GM21381 (cell line): ENCODE results near the gene ARID3B.
"Not testable (repeated sequence)": the region's sequence is repeated elsewhere in the genome, so short reads cannot be mapped to it uniquely, and the experiment has no call there.

Source experiments
- ATAC-seq: cut with Tn5 transposase; IDR thresholded peaks from one replicate; pipeline ENCODE4 v1.9.1; 2021; ENCODE audit warnings: mild to moderate bottlenecking, moderate library complexity; ENCODE audit not compliant: unreplicated experiment

Gene ARID3B

DNA sequence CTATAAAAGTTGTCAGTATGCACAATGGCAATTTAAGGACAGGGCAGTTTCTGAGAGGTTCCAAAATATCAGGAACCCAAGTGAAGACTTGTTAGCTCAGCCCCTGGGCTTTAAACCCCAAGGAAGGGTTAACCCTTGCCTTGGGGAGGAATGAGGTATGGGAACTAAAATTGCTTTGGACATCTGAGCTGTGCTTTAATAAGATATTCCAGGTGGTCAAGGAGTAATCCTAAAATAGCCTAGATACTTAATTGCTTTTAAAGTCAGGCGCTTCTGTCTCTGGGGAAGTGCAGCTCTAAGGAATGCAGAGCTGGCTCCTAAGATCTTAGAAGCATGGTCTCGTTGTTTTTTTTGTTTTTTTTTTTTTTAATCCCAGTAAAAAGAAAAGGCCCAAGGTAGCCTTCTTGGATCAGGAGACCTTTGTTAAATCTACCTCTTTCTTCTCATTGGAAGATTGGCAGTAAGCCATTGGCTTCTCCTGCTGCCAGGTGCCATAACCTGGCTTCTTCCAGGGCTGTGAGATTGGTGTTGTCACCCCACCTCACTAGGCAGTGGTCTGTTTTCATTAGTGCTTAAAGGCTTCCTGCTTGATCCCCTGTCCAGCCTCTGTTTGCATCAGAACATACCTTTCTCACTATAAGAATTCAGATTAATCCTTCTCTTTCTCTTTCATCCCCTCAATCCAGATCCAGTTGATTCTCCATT, 24.5 kb downstream of the ARID3B start:
- no peak for ATAC-seq

GRCh38 chr15:74568594-74568993, 27.6 kb downstream of the ARID3B start:
- no peak for ATAC-seq

DNA sequence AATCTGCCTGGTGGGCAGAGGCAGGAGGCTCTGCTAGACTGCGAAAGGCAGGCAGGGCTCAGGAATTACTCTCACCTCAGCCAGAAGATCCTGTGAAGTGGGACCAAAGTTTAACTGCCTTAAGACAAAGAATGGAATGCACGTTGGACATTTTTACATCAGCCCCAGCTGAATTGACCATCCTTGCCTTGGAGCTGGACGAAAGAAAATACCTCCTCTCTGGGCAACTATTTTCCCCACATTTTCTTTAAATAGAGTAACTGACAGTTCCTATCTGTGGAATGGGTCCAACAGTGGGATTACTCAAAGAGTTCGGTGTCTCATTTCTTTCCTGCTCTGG, 28.7 kb downstream of the ARID3B start:
- ATAC-seq, result no peak

DNA sequence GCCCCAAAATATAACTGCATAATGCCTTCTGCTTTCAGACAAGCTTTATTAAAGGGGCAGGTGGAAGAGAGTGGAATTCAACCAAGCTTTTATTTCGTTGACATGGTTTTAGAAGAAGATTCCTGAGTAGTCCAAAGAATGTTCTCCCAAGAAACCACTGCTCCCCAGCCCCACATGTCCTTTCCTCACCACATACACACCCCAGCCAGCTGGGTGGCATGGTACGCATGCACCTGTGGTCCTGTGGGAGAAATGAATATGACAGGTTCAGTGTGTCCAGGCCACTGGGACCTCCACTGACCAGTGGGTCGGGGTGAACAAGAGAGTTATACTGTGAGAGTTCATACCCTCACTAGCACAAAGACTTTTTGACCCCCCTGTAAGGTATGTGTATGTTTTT, 30.2 kb downstream of the ARID3B start:
- ATAC-seq, result no peak

GRCh38 chr15:74573987-74574386, 33.0 kb downstream of the ARID3B start:
- no peak for ATAC-seq

- no peak for ATAC-seq
Measured at GRCh38 chr15:74578496-74578994, 37.5 kb downstream of the ARID3B start.

DNA sequence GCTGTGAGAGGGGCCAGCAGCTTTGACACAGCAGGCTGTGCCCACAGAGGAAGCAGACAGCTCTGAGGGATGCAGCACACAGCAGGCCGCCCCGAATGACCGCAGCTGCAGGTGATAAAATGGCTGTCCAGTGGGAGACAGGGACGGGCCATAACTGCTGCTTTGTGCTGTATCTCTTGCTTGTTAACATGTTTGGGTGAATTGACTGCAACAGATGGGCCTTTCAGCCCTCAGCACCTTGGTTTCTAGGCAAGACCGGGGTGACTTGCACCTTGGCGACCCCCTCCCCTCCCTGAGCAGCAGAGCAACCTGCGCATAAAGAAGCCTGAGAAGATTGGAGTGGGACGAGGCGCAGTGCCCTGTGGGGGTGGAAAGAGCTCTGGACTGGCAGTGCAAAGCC, 38.0 kb downstream of the ARID3B start:
- no peak for ATAC-seq

GRCh38 chr15:74580538-74581350, 39.7 kb downstream of the ARID3B start:
- no peak for ATAC-seq

DNA sequence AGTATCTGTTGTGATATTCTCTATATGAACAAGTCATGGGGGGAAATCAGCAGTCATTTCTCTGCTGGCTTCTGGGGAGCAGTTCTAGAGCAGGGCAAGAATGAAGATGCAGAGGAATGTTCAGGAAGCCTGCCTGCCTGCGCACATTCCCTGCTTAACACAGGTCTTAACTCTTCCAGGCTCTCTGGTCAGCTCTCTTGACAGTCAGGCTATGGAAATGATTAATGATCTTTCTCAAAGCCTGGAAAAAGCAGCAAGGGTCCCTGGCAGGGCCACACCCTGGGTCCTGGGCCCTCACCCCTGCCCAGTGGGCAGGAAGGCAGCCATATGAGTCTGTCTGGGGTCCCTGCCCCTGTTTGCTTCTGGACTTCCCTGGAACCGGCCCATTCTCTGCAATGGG, 43.2 kb downstream of the ARID3B start:
- ATAC-seq, result no peak

GRCh38 chr15:74584779-74585178, 43.8 kb downstream of the ARID3B start:
- ATAC-seq, result no peak

DNA sequence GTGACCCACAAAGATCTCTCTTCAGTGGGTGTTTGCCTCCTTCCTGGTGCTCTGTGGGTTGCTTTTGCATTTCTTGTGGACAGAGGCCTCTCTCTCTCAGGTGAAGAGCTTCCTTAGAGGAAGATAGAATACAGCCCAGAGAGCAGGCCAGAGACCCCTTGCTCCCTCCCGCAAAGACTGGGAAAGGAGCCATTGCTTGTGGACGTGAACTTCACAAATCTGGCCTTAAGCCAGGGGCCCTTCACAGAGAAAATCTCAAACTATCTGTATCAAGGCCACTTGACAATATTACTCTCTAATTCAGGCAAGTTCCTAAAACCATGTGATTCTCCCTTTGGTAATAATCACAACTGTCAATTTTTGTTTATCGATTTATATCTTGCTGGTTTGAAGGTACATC, 44.2 kb downstream of the ARID3B start:
- ATAC-seq, result no peak

GRCh38 chr15:74585857-74586256, 44.8 kb downstream of the ARID3B start:
- ATAC-seq, result no peak

- no peak for ATAC-seq
Measured at GRCh38 chr15:74589826-74590225, 48.8 kb downstream of the ARID3B start.

GRCh38 chr15:74592222-74592621, 51.2 kb downstream of the ARID3B start:
- no peak for ATAC-seq

DNA sequence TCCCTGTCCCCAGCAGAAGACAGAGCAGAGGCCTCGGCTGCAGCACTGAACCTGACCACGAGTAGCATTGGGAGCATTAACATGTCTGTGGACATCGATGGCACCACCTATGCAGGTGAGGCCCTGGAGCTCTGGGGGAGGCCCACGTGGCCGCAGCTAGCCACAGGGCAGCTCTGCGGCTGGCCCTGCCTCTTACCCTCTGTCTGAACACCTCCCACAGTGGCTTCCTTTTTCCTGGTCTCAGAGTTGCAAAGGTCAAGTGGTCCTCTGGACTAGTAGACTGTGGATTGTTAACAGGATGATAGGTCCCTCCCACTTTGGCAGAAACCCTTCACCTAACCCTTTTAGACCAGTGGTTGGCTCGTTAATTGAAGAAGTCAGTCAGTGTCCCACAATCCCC, 52.1 kb downstream of the ARID3B start:
- no peak for ATAC-seq

- no peak for ATAC-seq
Measured at GRCh38 chr15:74594455-74594854, 53.4 kb downstream of the ARID3B start.

DNA sequence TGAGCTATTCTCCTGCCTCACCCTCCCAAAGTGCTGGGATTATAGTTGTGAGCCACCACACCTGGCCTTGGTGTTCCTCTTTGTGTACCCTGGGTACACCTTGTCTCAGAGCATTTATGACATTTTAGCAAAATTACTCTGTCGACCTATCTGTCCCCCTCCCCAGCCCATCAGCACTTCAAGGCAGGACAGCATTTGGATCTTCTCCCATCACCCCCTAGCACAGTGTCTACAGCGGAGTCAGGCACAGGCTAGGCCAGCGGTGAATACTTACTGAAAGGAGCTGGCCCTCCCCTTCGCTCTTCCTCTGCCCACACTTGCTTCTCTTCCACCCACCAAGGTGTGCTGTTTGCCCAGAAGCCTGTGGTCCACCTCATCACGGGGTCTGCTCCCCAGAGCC, 54.3 kb downstream of the ARID3B start:
- ATAC-seq, result no peak

GRCh38 chr15:74596736-74597135, 55.7 kb downstream of the ARID3B start:
- not testable (repeated sequence) for ATAC-seq

DNA sequence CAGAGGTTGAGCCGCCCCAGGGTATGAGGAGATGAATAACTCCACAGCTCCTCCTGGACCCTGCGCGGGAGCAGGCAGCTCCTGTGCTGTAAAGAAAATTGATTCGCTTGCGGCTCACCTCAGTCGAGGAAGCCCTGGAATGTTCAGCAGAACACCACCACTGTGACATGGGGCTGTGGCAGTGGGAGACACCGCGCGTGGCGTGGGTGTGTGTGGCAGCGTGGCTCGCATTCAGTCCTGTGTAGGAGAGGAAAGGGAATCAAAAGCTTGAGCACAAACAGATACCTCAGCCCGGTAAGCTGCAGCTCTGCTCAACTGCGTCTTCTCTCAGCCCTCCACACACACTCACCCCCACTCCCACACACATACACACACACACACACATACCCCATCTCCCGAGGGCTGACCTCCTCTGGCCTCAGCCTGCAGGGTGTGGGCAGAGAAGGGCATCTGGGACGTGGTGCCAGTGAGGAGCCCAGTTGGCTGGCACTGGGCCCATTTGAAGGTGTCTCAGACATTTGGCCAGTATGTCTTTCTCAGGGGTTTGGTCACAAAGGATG, 56.2 kb downstream of the ARID3B start:
- not testable (repeated sequence) for ATAC-seq

GRCh38 chr15:74598126-74598842, 57.3 kb downstream of the ARID3B start:
- peak; percentile 90 for ATAC-seq

GRCh38 chr15:74599156-74599555, 58.1 kb downstream of the ARID3B start:
- ATAC-seq, result no peak
